Limb (tissue), 2 donors: ENCODE measurements around the gene SLC2A8.

Source experiments
- DNase-seq, 2 donors: peaks; one replicate each; pipeline ENCODE4 v3.0.0-alpha.2; 2016; ENCODE audit errors: extremely low spot score in 2 of 2

The SLC2A8 gene

DNA sequence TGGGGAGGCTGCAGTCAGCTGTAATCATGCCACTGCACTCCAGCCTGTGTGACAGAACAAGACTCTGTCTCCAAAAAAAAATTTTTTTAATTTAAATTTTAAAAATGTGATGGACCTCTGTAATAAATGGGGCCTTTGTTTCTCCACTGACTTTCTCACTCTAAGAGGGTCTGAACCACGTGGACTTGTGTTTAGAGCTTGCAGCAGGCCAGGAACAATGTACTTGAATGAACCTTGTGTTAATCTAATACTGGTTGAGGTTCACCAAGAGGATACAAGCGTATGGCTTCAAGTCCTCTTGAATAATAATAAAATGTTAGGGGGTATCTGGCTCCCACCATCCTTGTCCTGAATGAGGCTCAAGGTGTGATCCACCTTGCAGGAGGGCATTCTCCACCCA, 14.4 kb upstream of the SLC2A8 start:
- DNase-seq = no peak

GRCh38 chr9:127384016-127384730, 12.8 kb upstream of the SLC2A8 start:
- no peak for DNase-seq

DNA sequence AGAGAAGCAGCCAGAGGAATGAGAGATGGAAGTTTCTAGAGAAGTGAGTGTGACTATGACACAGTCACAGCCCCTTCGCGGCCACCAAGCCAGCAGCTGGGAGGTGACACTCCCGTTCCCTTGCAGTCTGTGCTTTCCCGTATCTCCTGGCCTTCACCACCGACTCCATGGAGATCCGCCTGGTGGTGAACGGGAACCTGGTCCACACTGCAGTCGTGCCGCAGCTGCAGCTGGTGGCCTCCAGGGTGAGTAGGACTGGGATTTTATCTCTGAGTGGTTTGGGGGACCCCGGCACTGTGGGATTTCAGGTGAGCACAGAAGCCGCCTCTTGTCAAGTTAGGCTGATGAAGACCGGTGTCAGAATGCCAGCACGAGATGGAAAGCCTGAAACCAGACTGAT, 12.1 kb upstream of the SLC2A8 start:
- DNase-seq = no peak

- DNase-seq = no peak
Measured at GRCh38 chr9:127386249-127386648, 10.7 kb upstream of the SLC2A8 start.

GRCh38 chr9:127386981-127387380, 10.0 kb upstream of the SLC2A8 start:
- DNase-seq = no peak

- DNase-seq = peak; percentile 69 to 70
Measured at GRCh38 chr9:127388037-127388855, 8.7 kb upstream of the SLC2A8 start.

GRCh38 chr9:127388856-127389238, 8.1 kb upstream of the SLC2A8 start:
- DNase-seq = no peak

- no peak for DNase-seq
Measured at GRCh38 chr9:127389381-127390247, 7.4 kb upstream of the SLC2A8 start.

GRCh38 chr9:127390248-127390545, 6.8 kb upstream of the SLC2A8 start:
- no peak for DNase-seq

DNA sequence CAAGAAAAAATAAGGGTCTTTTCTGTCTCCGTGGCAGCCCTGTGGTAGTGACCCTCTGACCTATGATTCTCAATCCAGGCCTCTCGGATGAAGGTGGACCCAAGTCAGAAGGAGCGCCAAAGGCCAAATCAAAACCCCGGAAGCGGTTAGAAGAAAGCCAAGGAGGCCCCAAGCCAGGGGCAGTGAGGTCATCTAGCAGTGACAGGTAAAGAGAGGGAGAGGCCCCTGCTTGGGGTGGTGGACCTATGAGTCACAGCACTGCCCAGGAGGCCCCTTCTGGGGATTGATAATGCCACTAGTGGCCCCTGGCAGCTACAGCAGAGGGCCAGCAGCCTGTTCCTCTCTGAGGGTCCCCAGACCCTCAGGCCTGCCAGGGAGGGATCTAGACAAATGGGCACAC, 6.4 kb upstream of the SLC2A8 start:
- DNase-seq = no peak

DNA sequence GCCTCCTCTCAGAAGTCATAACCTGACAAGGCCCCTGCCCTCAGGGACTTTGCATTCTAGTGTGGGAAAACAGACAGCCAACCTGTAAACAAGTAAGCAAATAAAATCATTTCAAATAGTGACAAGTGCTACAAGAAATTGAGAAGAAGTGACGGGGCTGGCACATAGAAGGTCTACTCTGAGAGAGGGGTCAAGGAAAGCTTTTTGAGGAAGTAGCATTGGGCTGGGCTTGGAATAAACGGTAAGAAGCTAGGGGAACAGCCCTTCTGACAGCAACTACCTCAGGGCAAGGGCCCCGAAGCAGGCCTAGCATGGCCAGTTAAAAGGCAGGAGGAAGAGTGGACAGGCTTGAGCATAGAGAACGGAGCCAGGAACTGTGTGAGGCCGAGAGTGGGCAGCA, 4.8 kb upstream of the SLC2A8 start:
- no peak for DNase-seq

DNA sequence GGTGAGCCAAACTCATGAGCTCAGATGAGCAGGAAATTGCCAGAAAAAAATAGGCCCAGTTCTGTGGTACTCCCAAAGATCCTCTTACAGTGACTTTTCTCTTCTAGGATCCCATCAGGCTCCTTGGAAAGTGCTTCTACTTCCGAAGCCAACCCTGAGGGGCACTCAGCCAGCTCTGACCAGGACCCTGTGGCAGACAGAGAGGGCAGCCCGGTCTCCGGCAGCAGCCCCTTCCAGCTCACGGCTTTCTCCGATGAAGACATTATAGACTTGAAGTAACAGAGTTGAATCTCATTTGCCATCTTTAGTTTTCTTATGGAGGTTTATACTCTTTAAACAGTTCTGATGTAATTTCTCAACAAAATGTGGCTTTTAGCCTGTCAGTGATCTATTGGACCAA, 4.0 kb upstream of the SLC2A8 start:
- DNase-seq = no peak

DNA sequence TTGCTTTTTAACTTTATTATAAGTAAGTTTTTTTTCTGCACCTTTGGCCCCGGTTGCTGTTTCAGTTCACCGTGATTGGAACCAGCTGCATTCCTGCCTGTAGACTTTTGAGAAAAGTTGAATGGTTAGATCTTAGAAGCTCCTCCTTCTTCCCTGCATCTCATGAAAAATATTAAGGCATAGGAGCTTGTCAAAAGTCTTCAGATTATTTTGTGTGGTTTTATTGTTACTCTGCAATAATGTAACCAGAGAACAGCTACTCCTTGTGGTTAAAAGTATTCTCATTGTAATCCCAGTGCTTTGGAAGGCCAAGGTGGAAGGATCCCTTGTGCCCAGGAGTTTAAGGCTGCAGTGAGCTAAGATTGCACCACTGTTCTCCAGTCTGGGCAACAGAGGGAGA, 3.3 kb upstream of the SLC2A8 start:
- DNase-seq = no peak

- no peak for DNase-seq
Measured at GRCh38 chr9:127395497-127396252, 1.3 kb upstream of the SLC2A8 start.

DNA sequence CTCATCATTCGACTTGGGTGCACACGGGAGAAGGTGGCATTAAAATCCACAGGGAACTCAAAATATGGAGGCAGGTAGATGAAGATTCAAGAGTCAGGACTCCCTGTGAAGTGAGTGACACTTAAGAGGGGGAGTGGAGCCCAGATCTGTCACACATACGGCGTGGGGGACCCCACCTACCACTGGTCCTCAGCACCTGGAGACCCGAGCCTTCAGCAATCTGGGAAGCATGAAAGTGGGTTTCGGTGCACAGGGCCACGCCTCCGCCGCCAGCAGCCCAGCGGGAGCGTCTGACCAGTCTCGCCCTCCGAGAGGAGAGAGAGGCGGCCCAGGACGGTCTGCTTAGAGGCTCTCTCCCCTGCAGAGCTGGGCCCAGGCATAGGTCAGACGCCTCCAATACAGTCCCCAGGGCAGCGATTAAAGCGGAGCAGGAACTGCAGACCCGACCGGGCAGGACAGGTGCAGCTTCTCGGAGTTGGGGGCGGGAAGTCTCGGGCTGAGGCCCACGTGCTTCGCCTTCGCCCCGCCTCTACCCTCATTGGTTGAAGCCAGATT, 639 bp upstream of the SLC2A8 start:
- no peak for DNase-seq

DNA sequence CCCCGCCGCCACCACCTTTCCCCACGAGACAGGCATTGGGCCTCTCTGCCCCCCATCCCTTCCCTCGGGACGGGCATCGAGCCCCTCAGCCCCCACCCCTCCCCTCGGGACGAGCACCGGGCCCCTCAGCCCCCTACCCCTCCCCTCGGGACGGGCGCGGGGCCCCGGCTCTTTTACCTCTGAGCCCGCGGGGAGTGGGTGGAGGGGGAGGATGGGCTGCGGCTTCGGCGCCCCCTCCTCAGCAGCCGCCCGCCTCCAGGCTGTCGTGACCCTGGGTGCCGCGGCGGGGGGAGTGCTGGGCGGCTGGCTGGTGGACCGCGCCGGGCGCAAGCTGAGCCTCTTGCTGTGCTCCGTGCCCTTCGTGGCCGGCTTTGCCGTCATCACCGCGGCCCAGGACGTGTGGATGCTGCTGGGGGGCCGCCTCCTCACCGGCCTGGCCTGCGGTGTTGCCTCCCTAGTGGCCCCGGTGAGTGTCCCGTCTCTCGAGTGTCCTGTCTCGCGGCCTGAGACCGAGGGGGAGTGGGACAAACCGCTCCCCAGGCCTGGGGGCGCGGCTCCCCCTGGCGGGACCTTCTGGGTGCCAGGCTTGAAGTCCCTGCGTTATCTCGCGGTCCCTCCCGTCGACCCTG, 791 bp downstream of the SLC2A8 start:
- peak in 1 of 2 donors; percentile 71 for DNase-seq

GRCh38 chr9:127398275-127398647, 1.3 kb downstream of the SLC2A8 start:
- no peak for DNase-seq

DNA sequence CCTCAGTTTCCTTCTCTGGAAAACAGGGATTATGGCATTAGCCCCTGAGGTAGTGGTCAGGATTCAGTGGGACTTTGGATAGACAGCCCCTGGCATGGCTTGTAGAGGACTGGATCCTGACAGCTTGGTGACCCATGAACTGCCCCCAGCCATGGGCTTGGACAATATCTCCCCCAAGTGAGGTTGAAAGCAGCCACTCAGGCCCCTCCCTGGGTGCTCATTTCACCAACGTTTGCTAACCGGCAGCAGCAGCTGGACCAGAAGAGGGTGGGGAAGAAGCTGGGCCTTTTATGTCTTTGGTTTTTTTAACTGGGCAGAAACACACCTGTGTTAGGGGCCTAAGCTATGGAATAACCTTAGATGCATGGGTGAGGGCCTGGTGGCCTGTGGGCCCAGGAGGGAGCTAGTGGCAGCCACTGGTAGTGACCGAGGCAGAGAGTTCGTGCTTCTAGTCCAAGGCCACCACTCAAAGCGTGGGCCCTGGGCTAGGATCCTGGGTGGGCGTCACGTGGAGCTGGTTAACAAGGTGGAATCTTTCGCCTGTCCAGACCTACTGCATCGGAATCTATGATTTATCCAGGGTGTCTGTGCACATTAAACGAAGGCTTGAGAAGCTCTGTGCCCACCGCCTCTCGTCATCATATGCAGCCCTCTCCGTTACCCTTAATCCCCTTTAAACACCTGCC, 1.9 kb downstream of the SLC2A8 start:
- no peak for DNase-seq

DNA sequence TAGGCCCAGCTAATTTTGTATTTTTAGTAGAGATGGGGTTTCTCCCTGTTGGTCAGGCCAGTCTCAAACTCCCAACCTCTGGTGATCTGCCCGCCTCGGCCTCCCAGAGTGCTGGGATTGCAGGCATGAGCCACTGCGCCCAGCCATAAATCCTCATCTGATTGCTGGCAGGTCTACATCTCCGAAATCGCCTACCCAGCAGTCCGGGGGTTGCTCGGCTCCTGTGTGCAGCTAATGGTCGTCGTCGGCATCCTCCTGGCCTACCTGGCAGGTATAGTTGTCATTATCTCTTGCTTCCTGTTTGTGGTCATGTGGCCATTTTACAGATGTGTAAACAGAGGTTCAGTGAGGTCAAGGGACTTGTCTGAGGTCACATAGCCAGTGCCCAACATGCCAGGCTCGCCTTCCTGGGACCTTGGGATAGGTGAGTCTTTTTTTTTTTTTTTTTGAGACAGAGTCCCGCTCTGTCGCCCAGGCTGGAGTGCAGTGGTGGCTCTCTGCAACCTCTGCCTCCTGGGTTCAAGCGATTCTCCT, 2.8 kb downstream of the SLC2A8 start:
- DNase-seq = no peak
